Ishikawa (cell line): ENCODE measurements around the gene SS18L1.

Experiments
- CEBPB ChIP-seq: IDR thresholded peaks from 2 replicates; pipeline ENCODE4 v1.6.1; 2012
- CREB1 ChIP-seq: IDR thresholded peaks from 2 replicates; pipeline ENCODE4 v1.6.1; 2012; ENCODE audit warnings: low read depth
- EGR1 ChIP-seq: IDR thresholded peaks from 2 replicates; pipeline ENCODE4 v1.6.1; 2012
- EP300 ChIP-seq: IDR thresholded peaks from 2 replicates; pipeline ENCODE4 v1.6.1; 2012; ENCODE audit warnings: borderline replicate concordance
- FOXM1 ChIP-seq: IDR thresholded peaks from 2 replicates; pipeline ENCODE4 v1.6.1; 2012; ENCODE audit warnings: low read depth, borderline replicate concordance
- MAX ChIP-seq: IDR thresholded peaks from 2 replicates; pipeline ENCODE4 v1.6.1; 2012
- NFIC ChIP-seq: IDR thresholded peaks from 2 replicates; pipeline ENCODE4 v1.6.1; 2012
- RAD21 ChIP-seq: IDR thresholded peaks from 2 replicates; pipeline ENCODE4 v1.6.1; 2012; ENCODE audit warnings: low read depth
- REST ChIP-seq: IDR thresholded peaks from 2 replicates; pipeline ENCODE4 v1.6.1; 2012; ENCODE audit warnings: low read depth, mild to moderate bottlenecking
- TAF1 ChIP-seq: IDR thresholded peaks from 2 replicates; pipeline ENCODE4 v1.6.1; 2012; ENCODE audit warnings: low read depth, mild to moderate bottlenecking
- TCF12 ChIP-seq: IDR thresholded peaks from 2 replicates; pipeline ENCODE4 v1.6.1; 2012; ENCODE audit warnings: low read depth
- TEAD4 ChIP-seq: IDR thresholded peaks from 2 replicates; pipeline ENCODE4 v1.6.1; 2012
- USF1 ChIP-seq: IDR thresholded peaks from 2 replicates; pipeline ENCODE4 v1.6.1; 2012
- YY1 ChIP-seq: IDR thresholded peaks from 2 replicates; pipeline ENCODE4 v1.6.1; 2012; ENCODE audit warnings: low read depth
- ZBTB7A ChIP-seq: IDR thresholded peaks from 2 replicates; pipeline ENCODE4 v1.6.1; 2012; ENCODE audit warnings: low read depth

Gene SS18L1

GRCh38 chr20:62133051-62133845, 10.3 kb upstream of the SS18L1 start:
- TF ChIP-seq TAF1: no peak
- TF ChIP-seq YY1: no peak
- TF ChIP-seq FOXM1: no peak
- TF ChIP-seq MAX: no peak
- no peak for TF ChIP-seq RAD21
- no peak for TF ChIP-seq TCF12
- no peak for TF ChIP-seq USF1
- no peak for TF ChIP-seq TEAD4
- TF ChIP-seq REST: no peak
- TF ChIP-seq EGR1: no peak
- TF ChIP-seq ZBTB7A: no peak
- no peak for TF ChIP-seq EP300

- no peak for TF ChIP-seq ZBTB7A
- no peak for TF ChIP-seq RAD21
- TF ChIP-seq YY1: no peak
- TF ChIP-seq TAF1: no peak
- TF ChIP-seq USF1: no peak
- TF ChIP-seq TCF12: no peak
- no peak for TF ChIP-seq CREB1
- TF ChIP-seq NFIC: no peak
- no peak for TF ChIP-seq MAX
- TF ChIP-seq FOXM1: no peak
- TF ChIP-seq TEAD4: no peak
- TF ChIP-seq EGR1: no peak
- TF ChIP-seq REST: no peak
Measured at GRCh38 chr20:62133864-62134263, 9.7 kb upstream of the SS18L1 start.

GRCh38 chr20:62134735-62135231, 8.8 kb upstream of the SS18L1 start:
- TF ChIP-seq MAX (no peak), TCF12 (no peak), NFIC (peak; percentile 32; the same call in 1 of the 2 replicates), EP300 (no peak), ZBTB7A (no peak), CEBPB (no peak), USF1 (no peak), EGR1 (no peak)

GRCh38 chr20:62135573-62136266, 7.8 kb upstream of the SS18L1 start:
- no peak for TF ChIP-seq CREB1
- no peak for TF ChIP-seq TEAD4
- TF ChIP-seq FOXM1: no peak
- TF ChIP-seq NFIC: no peak
- TF ChIP-seq USF1: no peak
- no peak for TF ChIP-seq RAD21
- no peak for TF ChIP-seq TAF1
- no peak for TF ChIP-seq ZBTB7A
- no peak for TF ChIP-seq TCF12
- TF ChIP-seq CEBPB: no peak
- TF ChIP-seq EP300: no peak
- no peak for TF ChIP-seq REST
- TF ChIP-seq EGR1: no peak
- no peak for TF ChIP-seq MAX
- TF ChIP-seq YY1: no peak
